GM12878 (cell line): ENCODE measurements around the gene STX10. TPM values are rescaled to one million over a fixed set of nuclear protein-coding genes. Genes with fewer than 3 reads are reported as not detected.

ENCODE experiments used
- ATF2 ChIP-seq: IDR thresholded peaks from 2 replicates; pipeline ENCODE4 v1.6.1; 2012; ENCODE audit warnings: low read length, inconsistent platforms
- ATF7 ChIP-seq: fragments of 450-650 bp; IDR thresholded peaks from 2 replicates; pipeline ENCODE4 v1.6.1; 2016; ENCODE audit warnings: low read depth, mild to moderate bottlenecking
- BCLAF1 ChIP-seq: fragments of 450-650 bp; IDR thresholded peaks from 2 replicates; pipeline ENCODE4 v1.6.1; 2017; ENCODE audit warnings: antibody characterized with exemption, mild to moderate bottlenecking, moderate library complexity
- BHLHE40 ChIP-seq, 2 experiments: fragments of 450-650 bp in 1 of 2; IDR thresholded peaks; 2 replicates each; pipeline ENCODE4 v1.6.1; 2011 to 2017; ENCODE audit warnings: low read depth in 2 of 2, borderline replicate concordance in 1 of 2, improper control_type of control experiment in 1 of 2, low read length in 1 of 2, mild to moderate bottlenecking in 1 of 2
- BRCA1 ChIP-seq: IDR thresholded peaks from 2 replicates; pipeline ENCODE4 v1.6.1; 2011; ENCODE audit warnings: low read depth, low read length, improper control_type of control experiment
- GATAD2B ChIP-seq: fragments of 450-650 bp; conservative IDR thresholded peaks from 2 replicates; pipeline ENCODE4 v1.6.1; 2017; ENCODE audit warnings: low read depth, mild to moderate bottlenecking, moderate library complexity
- HDGF ChIP-seq: fragments of 450-650 bp; IDR thresholded peaks from 2 replicates; pipeline ENCODE4 v1.6.1; 2016; ENCODE audit warnings: antibody characterized with exemption
- IKZF2 ChIP-seq, 2 experiments: fragments of 450-650 bp; IDR thresholded peaks; 2 replicates each; pipeline ENCODE4 v1.6.1; 2017; ENCODE audit warnings: mild to moderate bottlenecking in 2 of 2, moderate library complexity in 2 of 2
- MAX ChIP-seq: IDR thresholded peaks from 2 replicates; pipeline ENCODE4 v1.6.1; 2012; ENCODE audit warnings: low read depth, low read length, improper control_type of control experiment
- MEF2A ChIP-seq: IDR thresholded peaks from 2 replicates; pipeline ENCODE4 v1.6.1; 2011; ENCODE audit warnings: low read depth, mild to moderate bottlenecking, low read length, moderate library complexity; ENCODE audit not compliant: insufficient read depth
- MEF2B ChIP-seq: fragments of 450-650 bp; IDR thresholded peaks from 2 replicates; pipeline ENCODE4 v1.6.1; 2018; ENCODE audit warnings: mild to moderate bottlenecking, moderate library complexity; ENCODE audit not compliant: partially characterized antibody, poor library complexity, severe bottlenecking
- MLLT1 ChIP-seq: fragments of 450-650 bp; IDR thresholded peaks from 2 replicates; pipeline ENCODE4 v1.6.1; 2016; ENCODE audit warnings: mild to moderate bottlenecking
- NBN ChIP-seq: fragments of 450-650 bp; IDR thresholded peaks from 2 replicates; pipeline ENCODE4 v1.6.1; 2016
- NKRF ChIP-seq: fragments of 450-650 bp; conservative IDR thresholded peaks from 2 replicates; pipeline ENCODE4 v1.6.1; 2017; ENCODE audit warnings: mild to moderate bottlenecking, moderate library complexity
- NR2C2 ChIP-seq: IDR thresholded peaks from 2 replicates; pipeline ENCODE4 v1.6.1; 2011; ENCODE audit warnings: borderline replicate concordance, low read depth; ENCODE audit not compliant: control insufficient read depth, insufficient read length
- PML ChIP-seq: IDR thresholded peaks from 2 replicates; pipeline ENCODE4 v1.6.1; 2012; ENCODE audit warnings: low read length, inconsistent platforms
- RAD51 ChIP-seq: fragments of 450-650 bp; IDR thresholded peaks from 2 replicates; pipeline ENCODE4 v1.6.1; 2016; ENCODE audit warnings: moderate library complexity, mild to moderate bottlenecking, inconsistent platforms
- RUNX3 ChIP-seq: IDR thresholded peaks from 2 replicates; pipeline ENCODE4 v1.6.1; 2012; ENCODE audit warnings: low read length, inconsistent platforms
- SIN3A ChIP-seq: IDR thresholded peaks from 2 replicates; pipeline ENCODE4 v1.6.1; 2012; ENCODE audit warnings: low read depth, low read length, improper control_type of control experiment
- SMAD5 ChIP-seq: IDR thresholded peaks from 2 replicates; pipeline ENCODE4 v1.6.1; 2016; ENCODE audit warnings: antibody characterized with exemption, low read depth
- YY1 ChIP-seq: IDR thresholded peaks from 2 replicates; pipeline ENCODE4 v1.6.1; 2011; ENCODE audit warnings: low read depth, mild to moderate bottlenecking, low read length
- ZNF217 ChIP-seq: fragments of 450-650 bp; IDR thresholded peaks from 2 replicates; pipeline ENCODE4 v1.6.1; 2017; ENCODE audit warnings: antibody characterized with exemption, mild to moderate bottlenecking
- ZZZ3 ChIP-seq: IDR thresholded peaks from 2 replicates; pipeline ENCODE4 v1.6.1; 2011; ENCODE audit warnings: low read depth; ENCODE audit not compliant: control insufficient read depth, insufficient read length
- polyA plus RNA-seq, 11 experiments: library from polyadenylated mRNA; depleted of rRNA in 4 of 11; unstranded in 6 of 11; stranded (reverse) in 5 of 11; fragments of >200 nt; fragmentation: Nextera tagmentation in 4 of 11; fragmentation: Illumina TruSeq in 1 of 11; extraction: Ambion mirVana in 4 of 11; extraction: Trizol in 1 of 11; gene quantifications; 1 replicate in 1 of 11; 2 replicates in 10 of 11; pipeline versions ENCODE4 v1.2.1 to v1.2.3, GENCODE V29; 2011 to 2016; ENCODE audit warnings: inconsistent platforms in 2 of 11, missing spikeins in 2 of 11, low read depth in 1 of 11
- total RNA-seq, 4 experiments: library from RNA; depleted of rRNA in 3 of 4; stranded (reverse); fragments of >200 nt in 3 of 4; fragmentation: Illumina TruSeq in 1 of 4; extraction: Trizol in 1 of 4; gene quantifications; 2 replicates each; pipeline versions ENCODE4 v1.2.1 to v1.2.3, GENCODE V29; 2013 to 2021

Gene STX10
- total and polyA plus RNA-seq, 10 of the 15 experiments (the other 5 are each of a cell fraction or from before 2014, with no cell fraction given), result 0.56 to 76.1 (median 47.6) TPM

GRCh38 chr19:13102666-13103580 lies 47.3 kb downstream of the STX10 start, which contains the start of gene LYL1 (continued):
- TF ChIP-seq BRCA1 (no peak), SMAD5 (no peak), NR2C2 (no peak), MLLT1 (0 out of 2 replicates have a peak, but pooled peaks have one; percentile 32), MEF2B (peak; percentile 78), SIN3A (no peak), IKZF2 (IDR thresholded peaks at IDR 0.05) (peak; percentile 71 to 76; a peak in 3 of 4 replicates), NBN (0 out of 2 replicates have a peak, but pooled peaks have one; percentile 67), ATF7 (peak; percentile 34; the same call in 1 of the 2 replicates), RAD51 (peak; percentile 83), ATF2 (no peak), MAX (peak; percentile 63), ZZZ3 (no peak), BHLHE40 (IDR thresholded peaks at IDR 0.05; ENCODE audit: borderline replicate concordance in 1 of 2, low read depth in 2 of 2, low read length in 1 of 2) (peak; percentile 63 to 77), PML (no peak), RUNX3 (no peak), NKRF (peak; percentile 69), MEF2A (no peak), ZNF217 (0 out of 2 replicates have a peak, but pooled peaks have one; percentile 40), BCLAF1 (no peak), HDGF (peak; percentile 77; the same call in 1 of the 2 replicates), YY1 (no peak), GATAD2B (peak; percentile 80)
